ENCODE data around the gene MAGEA3. TPM values are rescaled to one million over a fixed set of nuclear protein-coding genes. Genes with fewer than 3 reads are reported as not detected.
"Not testable (repeated sequence)": the region's sequence is repeated elsewhere in the genome, so short reads cannot be mapped to it uniquely, and the experiment has no call there.

MAGEA3 gene
- not detected for total RNA-seq

GRCh38 chrX:152697952-152698931, at the start of gene MAGEA3:
Gene MAGEA3, plus strand, starts transcription at chrX:152698794. Its CDS starts 2,039 bp downstream, at chrX:152700833.
- POLR2A ChIA-PET; DNase-seq; H3K27me3 Mint-ChIP-seq; H3K27ac Mint-ChIP-seq; H3K9me3 Mint-ChIP-seq; H3K4me3 Mint-ChIP-seq; H3K4me1 Mint-ChIP-seq; CTCF ChIA-PET; H3K36me3 Mint-ChIP-seq (ENCODE audit: low read depth): not testable (repeated sequence)

GRCh38 chrX:152652060-152652459, 46.5 kb upstream of the MAGEA3 start:
- H3K9me3 Mint-ChIP-seq = no peaks in the 10 kb centered on the region
- H3K27me3 Mint-ChIP-seq = no peaks in the 10 kb centered on the region
- H3K36me3 Mint-ChIP-seq (ENCODE audit: low read depth) = no peaks in the 10 kb centered on the region
- ChIA-PET CTCF (no interaction called here), POLR2A (no interaction called here)
- H3K4me1 Mint-ChIP-seq = no peaks in the 10 kb centered on the region
- no peak overlapping the region for H3K4me3 Mint-ChIP-seq
- no peak for DNase-seq
- no peak overlapping the region for H3K27ac Mint-ChIP-seq

DNA sequence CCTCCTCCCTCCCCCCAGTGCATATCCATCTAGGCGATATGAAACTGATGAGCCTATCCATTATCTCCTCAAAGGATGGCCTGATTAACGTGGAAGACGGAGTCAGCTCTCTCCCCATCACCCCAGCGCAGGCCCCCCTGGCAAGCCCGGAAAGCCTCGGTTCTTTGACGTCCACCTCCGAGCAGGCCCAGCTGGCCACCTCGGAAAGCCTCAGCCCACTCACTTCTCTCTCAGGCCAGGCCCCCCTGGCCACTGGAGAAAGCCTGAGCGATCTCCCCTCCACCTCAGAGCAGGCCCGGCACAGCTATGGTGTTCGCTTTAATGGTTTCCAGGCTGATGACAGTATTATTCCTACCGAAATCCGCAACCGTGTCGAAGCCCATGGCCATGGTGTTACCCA, 46.1 kb upstream of the MAGEA3 start:
- POLR2A ChIA-PET = no interaction called here
- CTCF ChIA-PET = no interaction called here
- Mint-ChIP-seq H3K27me3 (no peaks in the 10 kb centered on the region), H3K27ac (no peak overlapping the region), H3K9me3 (no peaks in the 10 kb centered on the region), H3K36me3 (ENCODE audit: low read depth) (no peaks in the 10 kb centered on the region), H3K4me1 (no peaks in the 10 kb centered on the region), H3K4me3 (no peak overlapping the region)
- DNase-seq = no peak

DNA sequence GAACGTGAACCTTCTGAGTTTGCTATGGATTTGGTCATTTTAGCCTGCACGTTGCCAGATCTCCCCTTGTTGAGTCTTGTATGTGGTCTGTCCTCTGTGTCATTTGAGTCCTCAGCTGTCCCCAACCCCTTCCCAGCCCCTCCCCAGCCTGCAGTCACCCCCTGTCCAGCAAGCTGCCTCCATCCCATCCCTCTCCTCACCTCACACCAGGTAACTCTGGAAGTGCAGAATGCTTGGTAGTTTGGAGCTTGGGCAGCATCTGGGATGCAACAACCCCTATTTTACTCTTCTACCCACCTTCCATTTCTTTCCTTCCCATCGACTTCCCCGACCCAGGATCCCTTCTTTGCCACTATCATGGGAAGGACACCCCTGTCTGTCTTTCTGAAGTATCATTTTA, 42.5 kb upstream of the MAGEA3 start:
- H3K4me1 Mint-ChIP-seq = no peaks in the 10 kb centered on the region
- no peak overlapping the region for H3K4me3 Mint-ChIP-seq
- no peaks in the 10 kb centered on the region for H3K9me3 Mint-ChIP-seq
- no peak overlapping the region for H3K27ac Mint-ChIP-seq
- DNase-seq = no peak
- POLR2A ChIA-PET = no interaction called here
- no peaks in the 10 kb centered on the region for H3K36me3 Mint-ChIP-seq (ENCODE audit: low read depth)
- H3K27me3 Mint-ChIP-seq = no peaks in the 10 kb centered on the region
- CTCF ChIA-PET = no interaction called here

GRCh38 chrX:152656890-152657289, 41.7 kb upstream of the MAGEA3 start:
- Mint-ChIP-seq H3K9me3 (no peaks in the 10 kb centered on the region), H3K4me1 (no peaks in the 10 kb centered on the region), H3K27ac (no peak overlapping the region), H3K4me3 (no peak overlapping the region), H3K27me3 (no peaks in the 10 kb centered on the region), H3K36me3 (ENCODE audit: low read depth) (no peaks in the 10 kb centered on the region)
- ChIA-PET POLR2A (no interaction called here), CTCF (interaction anchor here (0.6 kb wide), 1 partner anchor 149 kb away, joined by 3 read pairs; no protein-coding TSS in a partner anchor)
- no peak for DNase-seq

DNA sequence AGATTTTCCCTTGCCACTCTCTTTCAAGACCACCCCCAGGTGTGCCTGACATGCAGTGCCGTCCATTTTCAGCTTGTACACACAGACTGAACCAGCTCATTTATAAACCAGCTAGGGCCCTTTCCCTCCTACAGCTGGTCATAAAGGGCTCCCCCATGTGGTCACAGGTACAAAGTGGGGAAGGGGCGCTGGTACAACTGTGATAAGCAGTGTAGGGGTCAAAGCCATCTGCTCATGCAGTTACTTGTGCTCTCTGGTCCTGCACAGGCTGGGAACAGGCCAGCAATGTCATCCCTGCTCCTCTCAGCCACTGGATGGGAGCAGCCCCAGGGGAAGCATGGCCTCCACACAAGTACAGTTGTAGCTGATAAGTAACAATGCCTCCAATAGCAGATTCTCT, 40.3 kb upstream of the MAGEA3 start:
- DNase-seq = no peak
- H3K27ac Mint-ChIP-seq = no peak overlapping the region
- ChIA-PET POLR2A (no interaction called here), CTCF (no interaction called here)
- no peaks in the 10 kb centered on the region for H3K36me3 Mint-ChIP-seq (ENCODE audit: low read depth)
- no peaks in the 10 kb centered on the region for H3K27me3 Mint-ChIP-seq
- no peaks in the 10 kb centered on the region for H3K4me1 Mint-ChIP-seq
- H3K4me3 Mint-ChIP-seq = no peak overlapping the region
- H3K9me3 Mint-ChIP-seq = no peaks in the 10 kb centered on the region

DNA sequence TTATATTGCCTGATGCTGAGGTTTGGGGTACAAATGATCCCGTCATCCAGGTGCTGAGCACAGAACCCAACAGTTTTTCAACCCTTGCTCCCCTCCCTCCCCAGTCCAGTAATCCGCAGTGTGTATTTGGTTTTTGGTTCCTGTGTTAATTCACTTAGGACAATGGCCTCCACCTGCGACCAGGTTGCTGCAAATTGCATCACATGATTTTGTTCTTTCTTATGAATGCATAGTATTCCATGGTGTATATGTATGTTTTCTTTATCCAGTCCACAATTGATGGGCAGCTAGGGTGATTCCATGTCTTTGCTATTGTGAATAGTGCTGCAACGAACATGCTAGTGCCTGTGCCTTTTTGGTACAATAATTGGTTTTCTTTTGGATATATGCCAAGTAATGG, 35.5 kb upstream of the MAGEA3 start:
- H3K36me3 Mint-ChIP-seq (ENCODE audit: low read depth) = no peaks in the 10 kb centered on the region
- ChIA-PET POLR2A (no interaction called here), CTCF (no interaction called here)
- no peak overlapping the region for H3K4me3 Mint-ChIP-seq
- DNase-seq = no peak
- H3K27me3 Mint-ChIP-seq = peaks cover 1% of the 10 kb centered on the region
- no peaks in the 10 kb centered on the region for H3K9me3 Mint-ChIP-seq
- no peaks in the 10 kb centered on the region for H3K4me1 Mint-ChIP-seq
- H3K27ac Mint-ChIP-seq = no peak overlapping the region

DNA sequence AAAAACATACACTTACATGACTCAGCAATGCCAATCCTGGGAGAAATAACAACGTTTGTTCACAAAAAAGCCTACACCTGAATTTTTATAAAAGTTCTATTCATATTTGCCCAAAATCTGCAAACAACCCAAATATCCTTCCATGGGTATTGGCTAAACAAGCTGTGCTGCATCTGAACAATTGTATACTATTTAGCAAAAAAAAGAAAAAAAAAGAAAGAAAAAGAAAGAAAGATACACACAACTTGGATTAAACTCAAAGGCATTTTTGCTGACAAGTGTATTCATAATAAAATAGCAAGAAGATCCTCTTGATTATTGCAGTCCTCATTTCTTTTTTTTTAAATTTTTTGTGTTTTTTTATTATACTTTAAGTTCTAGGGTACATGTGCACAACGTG, 24.5 kb upstream of the MAGEA3 start:
- CTCF ChIA-PET = no interaction called here
- DNase-seq = no peak
- H3K4me1 Mint-ChIP-seq = no peaks in the 10 kb centered on the region
- H3K9me3 Mint-ChIP-seq = no peaks in the 10 kb centered on the region
- no peak overlapping the region for H3K27ac Mint-ChIP-seq
- H3K4me3 Mint-ChIP-seq = no peak overlapping the region
- no peaks in the 10 kb centered on the region for H3K36me3 Mint-ChIP-seq (ENCODE audit: low read depth)
- POLR2A ChIA-PET = no interaction called here
- H3K27me3 Mint-ChIP-seq = peaks cover 1% of the 10 kb centered on the region

GRCh38 chrX:152674652-152675051, 23.9 kb upstream of the MAGEA3 start:
- H3K27ac Mint-ChIP-seq; H3K36me3 Mint-ChIP-seq (ENCODE audit: low read depth); CTCF ChIA-PET; H3K27me3 Mint-ChIP-seq; H3K4me3 Mint-ChIP-seq; H3K9me3 Mint-ChIP-seq; H3K4me1 Mint-ChIP-seq; DNase-seq; POLR2A ChIA-PET: not testable (repeated sequence)

DNA sequence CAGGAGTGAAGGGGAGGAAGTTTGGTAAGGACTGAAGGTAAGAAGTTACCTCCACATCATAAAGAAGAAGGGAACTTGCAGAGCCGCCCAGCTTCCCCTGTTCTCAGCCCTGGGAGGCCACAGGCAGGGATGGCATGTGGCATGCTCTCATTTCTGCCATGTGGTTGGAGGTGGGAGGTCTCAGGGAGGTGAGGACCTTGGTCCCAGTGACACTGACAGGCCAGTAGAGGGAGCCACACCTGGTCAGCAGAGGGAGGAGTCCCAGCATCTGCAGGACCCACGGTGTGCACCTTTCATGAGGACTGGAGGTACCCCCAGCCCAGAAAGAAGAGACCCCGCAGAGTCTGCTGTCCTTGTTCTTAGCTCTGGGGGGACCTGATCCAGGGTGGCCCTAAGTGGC, 17.6 kb upstream of the MAGEA3 start:
- H3K36me3 Mint-ChIP-seq (ENCODE audit: low read depth); H3K27ac Mint-ChIP-seq; POLR2A ChIA-PET; DNase-seq; H3K4me3 Mint-ChIP-seq; H3K4me1 Mint-ChIP-seq; H3K9me3 Mint-ChIP-seq; H3K27me3 Mint-ChIP-seq; CTCF ChIA-PET: not testable (repeated sequence)

- H3K4me3 Mint-ChIP-seq; H3K4me1 Mint-ChIP-seq; DNase-seq; H3K36me3 Mint-ChIP-seq (ENCODE audit: low read depth); H3K27ac Mint-ChIP-seq; CTCF ChIA-PET; POLR2A ChIA-PET; H3K9me3 Mint-ChIP-seq; H3K27me3 Mint-ChIP-seq: not testable (repeated sequence)
These were observed 1.8 kb downstream of the MAGEA3 start for GRCh38 chrX:152700390-152700789.

DNA sequence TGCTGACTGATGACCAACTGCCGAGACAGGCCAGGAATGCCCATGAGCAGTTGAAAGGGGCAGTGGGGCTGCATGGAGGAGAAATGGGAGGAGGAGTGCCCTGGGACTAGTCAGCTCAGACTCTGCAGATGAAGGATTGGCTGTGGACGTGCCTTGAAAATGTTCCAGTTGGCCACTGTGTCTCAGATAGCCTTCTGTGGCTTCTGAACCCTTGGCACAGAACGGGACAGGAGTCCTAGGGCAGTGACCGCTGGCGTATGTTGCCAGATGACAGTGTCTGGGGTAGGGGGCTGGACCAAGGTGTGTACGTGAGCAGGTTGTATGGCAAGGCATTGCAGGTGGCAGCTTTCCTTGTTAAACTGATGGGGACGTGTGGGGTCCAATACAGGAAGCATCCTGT, 7.9 kb downstream of the MAGEA3 start:
- CTCF ChIA-PET; H3K27me3 Mint-ChIP-seq; H3K4me1 Mint-ChIP-seq; H3K9me3 Mint-ChIP-seq; POLR2A ChIA-PET; H3K27ac Mint-ChIP-seq; DNase-seq; H3K36me3 Mint-ChIP-seq (ENCODE audit: low read depth); H3K4me3 Mint-ChIP-seq: not testable (repeated sequence)

DNA sequence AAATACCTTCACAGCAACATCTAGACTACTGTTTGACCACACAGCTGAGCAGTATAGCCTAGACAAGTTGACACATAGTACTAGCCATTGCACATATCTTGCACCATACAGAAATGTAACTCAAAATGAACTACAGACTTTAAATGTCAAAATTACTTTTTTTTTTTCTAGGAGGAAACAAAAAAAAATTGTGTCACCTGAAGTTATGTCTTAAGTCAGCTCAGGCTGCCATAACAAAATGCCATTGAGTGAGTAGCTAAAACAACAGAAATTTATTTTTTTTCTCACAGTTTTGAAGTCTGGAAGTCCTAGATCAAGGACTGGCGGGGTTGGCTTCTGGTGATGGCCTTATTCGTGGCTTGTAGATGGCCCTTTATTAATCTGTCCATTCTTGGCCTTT, 10.6 kb downstream of the MAGEA3 start, which contains the start of gene CSAG2:
CSAG2 (minus strand) TSS at position 101 of the 400 bp plus-strand sequence. CDS start 161 bp downstream, outside the sequence.
- H3K27me3 Mint-ChIP-seq; H3K36me3 Mint-ChIP-seq (ENCODE audit: low read depth); CTCF ChIA-PET; DNase-seq; POLR2A ChIA-PET; H3K27ac Mint-ChIP-seq; H3K9me3 Mint-ChIP-seq; H3K4me3 Mint-ChIP-seq; H3K4me1 Mint-ChIP-seq: not testable (repeated sequence)

DNA sequence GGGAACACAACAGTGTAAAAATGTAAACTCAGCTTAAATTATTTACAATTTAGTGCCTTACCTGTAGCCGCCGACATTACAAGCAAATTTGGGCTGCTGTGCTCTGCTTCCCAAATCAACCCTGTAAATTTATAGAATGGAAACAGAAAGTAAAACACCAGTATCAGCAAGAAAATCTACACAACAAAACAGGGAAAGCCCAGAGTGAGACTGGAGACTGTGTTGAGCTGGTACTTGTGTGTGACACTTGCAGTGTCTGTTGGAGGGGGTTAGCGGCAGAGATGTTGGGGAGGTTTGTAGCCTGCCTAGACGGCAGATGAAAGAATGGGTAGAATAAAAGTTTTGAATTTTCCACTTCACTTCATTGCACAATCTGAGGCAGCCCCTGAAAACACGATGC, 14.6 kb downstream of the MAGEA3 start:
- POLR2A ChIA-PET; H3K27ac Mint-ChIP-seq; CTCF ChIA-PET; DNase-seq; H3K4me1 Mint-ChIP-seq; H3K9me3 Mint-ChIP-seq; H3K27me3 Mint-ChIP-seq; H3K4me3 Mint-ChIP-seq; H3K36me3 Mint-ChIP-seq (ENCODE audit: low read depth): not testable (repeated sequence)

Data from activated CD4-positive, alpha-beta memory T cell treated with anti-CD3 and anti-CD28 coated beads, Interleukin-2, amount 10 ng/mL, durations not matched to agents 7 days and 5 days (primary cell).